GM23338 (cell line): ENCODE measurements around the gene ARHGAP4. TPM values are rescaled to one million over a fixed set of nuclear protein-coding genes. Genes with fewer than 3 reads are reported as not detected.

ENCODE experiments used
- ATAC-seq: fragments of 200-7000 bp; cut with Tn5 transposase; 3 replicates; pipeline ENCODE4 v1.9.1; 2020
- DNase-seq: peaks from one replicate; pipeline ENCODE4 v3.0.0-alpha.2; 2015; ENCODE audit warnings: low spot score
- H2AFZ ChIP-seq: fragments of 200-600 bp; sonication (generic); 2 replicates; pipeline ENCODE4 v1.8.0; 2016; ENCODE audit warnings: antibody characterized with exemption, mild to moderate bottlenecking, moderate library complexity
- H3F3A ChIP-seq: fragments of 200-600 bp; sonication (generic); replicated peaks from 2 replicates; pipeline ENCODE4 v1.8.0; 2017; ENCODE audit warnings: antibody characterized with exemption, mixed run types, low read depth
- H3K27ac ChIP-seq: fragments of 200-600 bp; sonication (generic); 2 replicates; pipeline ENCODE4 v1.6.1; 2016; ENCODE audit warnings: low read depth
- H3K27me3 ChIP-seq: fragments of 200-600 bp; sonication (generic); 2 replicates; pipeline ENCODE4 v1.8.0; 2016; ENCODE audit warnings: mild to moderate bottlenecking, mixed run types, moderate library complexity; ENCODE audit not compliant: insufficient read depth
- H3K36me3 ChIP-seq: fragments of 200-600 bp; sonication (generic); 2 replicates; pipeline ENCODE4 v1.8.0; 2016; ENCODE audit warnings: mild to moderate bottlenecking; ENCODE audit not compliant: insufficient read depth
- H3K4me1 ChIP-seq: fragments of 200-600 bp; sonication (generic); 2 replicates; pipeline ENCODE4 v1.8.0; 2016; ENCODE audit warnings: mild to moderate bottlenecking, moderate library complexity; ENCODE audit not compliant: insufficient read depth
- H3K4me2 ChIP-seq: fragments of 200-600 bp; sonication (generic); 2 replicates; pipeline ENCODE4 v1.7.1; 2017; ENCODE audit warnings: mixed run types
- H3K4me3 ChIP-seq: fragments of 200-600 bp; sonication (generic); 2 replicates; pipeline ENCODE4 v1.6.1; 2016; ENCODE audit warnings: mixed run types
- H3K79me2 ChIP-seq: fragments of 200-600 bp; sonication (generic); replicated peaks from 2 replicates; pipeline ENCODE4 v1.8.0; 2017; ENCODE audit warnings: mild to moderate bottlenecking; ENCODE audit not compliant: insufficient read depth
- H3K9me2 ChIP-seq: fragments of 200-600 bp; sonication (generic); 2 replicates; pipeline ENCODE4 v1.8.0; 2017; ENCODE audit not compliant: insufficient read depth
- H4K20me1 ChIP-seq: fragments of 200-600 bp; sonication (generic); replicated peaks from 2 replicates; pipeline ENCODE4 v1.8.0; 2017; ENCODE audit warnings: mild to moderate bottlenecking; ENCODE audit not compliant: insufficient read depth
- H3K27ac Mint-ChIP-seq: 2 replicates; pipeline ENCODE4 v1.8.0; 2020; ENCODE audit warnings: inconsistent platforms, mild to moderate bottlenecking, moderate library complexity, mixed read lengths
- H3K27me3 Mint-ChIP-seq: 3 replicates; pipeline ENCODE4 v1.8.0; 2022; ENCODE audit warnings: low read depth, mild to moderate bottlenecking, moderate library complexity, mixed read lengths, inconsistent platforms; ENCODE audit not compliant: insufficient read depth, poor library complexity
- H3K36me3 Mint-ChIP-seq: 3 replicates; pipeline ENCODE4 v1.8.0; 2021; ENCODE audit warnings: low read depth, mild to moderate bottlenecking, inconsistent platforms, moderate library complexity, mixed read lengths
- H3K4me1 Mint-ChIP-seq: 3 replicates; pipeline ENCODE4 v1.8.0; 2020; ENCODE audit warnings: mild to moderate bottlenecking, inconsistent platforms, mixed read lengths
- H3K4me3 Mint-ChIP-seq: 3 replicates; pipeline ENCODE4 v1.8.0; 2021; ENCODE audit warnings: moderate library complexity, mild to moderate bottlenecking, inconsistent platforms, mixed read lengths
- H3K9me3 Mint-ChIP-seq: 3 replicates; pipeline ENCODE4 v1.8.0; 2020; ENCODE audit warnings: moderate library complexity, mild to moderate bottlenecking, inconsistent platforms, mixed read lengths
- ETS1 ChIP-seq: IDR thresholded peaks from 2 replicates; pipeline ENCODE4 v1.6.1; 2016; ENCODE audit warnings: antibody characterized with exemption
- JUNB ChIP-seq: IDR thresholded peaks from one replicate; pipeline ENCODE4 v1.6.1; 2016; ENCODE audit warnings: antibody characterized with exemption; ENCODE audit not compliant: unreplicated experiment
- ZNF114 ChIP-seq: fragments of 250-450 bp; sonication (Bioruptor Pico); IDR thresholded peaks from 2 replicates; pipeline ENCODE4 v1.5.0; 2020; ENCODE audit warnings: mild to moderate bottlenecking, moderate library complexity
- polyA plus RNA-seq: library from polyadenylated mRNA; unstranded; fragments of >200 nt; fragmentation: Nextera tagmentation; extraction: Ambion mirVana; gene quantifications from 2 replicates; pipeline ENCODE4 v1.2.1, GENCODE V29; 2016
- total RNA-seq: library from RNA; depleted of rRNA; stranded (reverse); fragments of >200 nt; shearing (Covaris generic); gene quantifications from 2 replicates; pipeline ENCODE4 v1.2.3, GENCODE V29; 2014
- TF ChIP-seq, protein P1 (sequence below), 2 experiments: fragments of 200-600 bp in 1 of 2; sonication (generic) in 1 of 2; conservative IDR thresholded peaks; 2 replicates each; pipeline versions ENCODE4 v1.5.1 to v1.6.1; 2016 to 2017; ENCODE audit warnings: antibody characterized with exemption in 2 of 2, low read depth in 2 of 2, mild to moderate bottlenecking in 2 of 2, moderate library complexity in 1 of 2

The ARHGAP4 gene
- total and polyA plus RNA-seq, 2 experiments from 2014 or later: 21.5 to 59.5 TPM

DNA sequence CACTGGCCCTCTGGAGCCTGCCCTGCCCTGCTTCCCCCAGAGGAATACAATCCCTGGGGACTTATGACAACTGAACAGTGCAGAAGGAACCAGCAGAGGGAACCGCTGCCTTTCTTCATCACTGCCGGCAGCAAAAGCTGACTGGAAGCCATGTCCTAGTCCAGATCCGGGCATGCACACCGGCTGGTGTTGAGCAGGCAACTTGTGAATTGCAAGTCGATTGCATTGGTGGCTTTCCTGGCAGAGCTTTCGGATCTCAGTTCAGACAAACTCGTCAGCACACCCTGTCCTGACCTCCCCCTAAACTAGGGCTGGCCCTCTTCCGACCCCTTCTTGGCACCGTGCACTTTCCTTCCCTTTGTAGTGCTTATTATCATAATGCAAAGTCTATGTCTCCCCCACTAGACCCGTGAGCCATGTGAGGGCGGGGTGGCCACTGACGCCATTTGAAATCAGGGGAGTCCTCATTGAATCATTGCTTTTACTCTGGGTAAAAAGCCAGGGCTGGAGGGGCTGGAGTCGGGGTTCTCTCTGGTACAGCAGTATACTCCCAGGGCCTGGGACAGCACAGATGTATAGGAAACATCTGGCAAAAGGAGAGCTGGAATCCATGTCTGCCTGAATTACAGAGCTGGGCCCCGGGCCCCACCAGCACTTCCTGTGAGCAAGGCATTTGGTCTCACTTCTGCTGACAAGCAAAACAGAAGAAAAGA, 1.8 kb downstream of the ARHGAP4 start:
- Histone ChIP-seq H2AFZ (no peak overlapping the region), H3K4me3 (no peak overlapping the region), H3K4me1 (peaks cover 10% of the 10 kb centered on the region; the same call in 1 of the 2 replicates), H3K36me3 (no peaks in the 10 kb centered on the region), H3K9me2 (no peaks in the 10 kb centered on the region), H3K27ac (no peak overlapping the region), H3K79me2 (no peaks in the 10 kb centered on the region), H3K4me2 (0 out of 2 replicates have a peak overlapping the region, but pooled peaks have one; percentile 83), H3K27me3 (no peaks in the 10 kb centered on the region), H4K20me1 (no peaks in the 10 kb centered on the region), H3F3A (0 out of 2 replicates have a peak, but pooled peaks cover 4% of the 10 kb centered on the region)
- H3K4me3 Mint-ChIP-seq: peak overlapping the region; percentile 89; the same call in 2 of the 3 replicates
- ATAC-seq (no peak), DNase-seq (peak; percentile 41)
- no peak overlapping the region for H3K27ac Mint-ChIP-seq
- TF ChIP-seq, protein P1, sequence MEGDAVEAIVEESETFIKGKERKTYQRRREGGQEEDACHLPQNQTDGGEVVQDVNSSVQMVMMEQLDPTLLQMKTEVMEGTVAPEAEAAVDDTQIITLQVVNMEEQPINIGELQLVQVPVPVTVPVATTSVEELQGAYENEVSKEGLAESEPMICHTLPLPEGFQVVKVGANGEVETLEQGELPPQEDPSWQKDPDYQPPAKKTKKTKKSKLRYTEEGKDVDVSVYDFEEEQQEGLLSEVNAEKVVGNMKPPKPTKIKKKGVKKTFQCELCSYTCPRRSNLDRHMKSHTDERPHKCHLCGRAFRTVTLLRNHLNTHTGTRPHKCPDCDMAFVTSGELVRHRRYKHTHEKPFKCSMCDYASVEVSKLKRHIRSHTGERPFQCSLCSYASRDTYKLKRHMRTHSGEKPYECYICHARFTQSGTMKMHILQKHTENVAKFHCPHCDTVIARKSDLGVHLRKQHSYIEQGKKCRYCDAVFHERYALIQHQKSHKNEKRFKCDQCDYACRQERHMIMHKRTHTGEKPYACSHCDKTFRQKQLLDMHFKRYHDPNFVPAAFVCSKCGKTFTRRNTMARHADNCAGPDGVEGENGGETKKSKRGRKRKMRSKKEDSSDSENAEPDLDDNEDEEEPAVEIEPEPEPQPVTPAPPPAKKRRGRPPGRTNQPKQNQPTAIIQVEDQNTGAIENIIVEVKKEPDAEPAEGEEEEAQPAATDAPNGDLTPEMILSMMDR (conservative IDR thresholded peaks at IDR 0.05; ENCODE audit: low read depth in 2 of 2): peak; percentile 28 to 49
- TF ChIP-seq JUNB: no peak
- H3K27me3 Mint-ChIP-seq: peaks cover 10% of the 10 kb centered on the region
- peaks cover 26% of the 10 kb centered on the region for H3K4me1 Mint-ChIP-seq
- H3K36me3 Mint-ChIP-seq: peaks cover 3% of the 10 kb centered on the region; the same call in 1 of the 3 replicates
- no peaks in the 10 kb centered on the region; the same call in 2 of the 3 replicates for H3K9me3 Mint-ChIP-seq

DNA sequence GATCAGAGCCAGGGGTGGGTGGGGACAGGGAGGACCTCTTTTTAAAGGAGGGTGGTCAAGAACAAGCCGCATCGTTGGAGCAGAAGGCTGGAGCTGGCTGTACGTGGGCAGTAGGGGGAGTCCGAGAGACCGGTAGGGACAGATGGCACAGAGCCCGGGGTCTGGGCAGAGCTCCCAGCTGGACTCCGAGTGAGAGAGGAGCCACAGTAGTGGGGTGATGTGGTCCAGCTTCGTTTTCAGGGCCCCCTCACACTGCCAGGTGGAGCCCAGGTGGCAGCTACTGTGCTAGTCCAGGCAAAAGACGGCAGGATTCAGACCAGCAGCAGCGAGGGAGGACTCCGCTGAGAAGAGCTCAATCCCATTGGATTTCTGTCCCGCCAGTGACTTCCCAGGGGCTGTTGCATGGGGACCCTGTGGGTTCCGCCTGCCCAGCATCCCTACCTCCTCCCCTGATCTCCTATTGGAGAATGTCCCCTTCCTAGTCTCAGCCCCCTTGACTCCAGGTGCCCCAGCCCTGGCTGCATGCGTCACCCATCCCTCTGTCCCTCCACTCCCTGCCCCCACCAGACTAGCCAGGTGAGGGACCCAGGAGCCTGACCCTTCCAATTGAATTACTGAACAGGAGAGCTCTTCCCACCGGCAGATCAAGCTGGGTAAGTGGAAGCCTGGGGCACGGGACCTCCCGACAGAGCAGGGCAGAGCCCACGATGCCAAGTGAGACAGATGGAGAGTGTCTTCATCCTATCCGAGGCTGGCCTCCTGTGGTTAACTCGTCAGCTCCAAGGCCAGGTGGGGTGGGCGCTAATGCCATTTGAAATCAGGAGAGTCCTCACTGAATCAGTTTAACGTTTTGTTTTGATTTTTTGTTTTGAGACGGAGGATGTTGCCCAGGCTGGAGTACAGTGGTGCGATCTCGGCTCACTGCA, 2.9 kb downstream of the ARHGAP4 start:
- Histone ChIP-seq H3F3A (no peaks in the 10 kb centered on the region), H4K20me1 (no peaks in the 10 kb centered on the region), H3K36me3 (no peaks in the 10 kb centered on the region), H3K9me2 (no peaks in the 10 kb centered on the region), H2AFZ (no peak overlapping the region), H3K79me2 (no peaks in the 10 kb centered on the region), H3K27ac (no peak overlapping the region), H3K4me3 (no peak overlapping the region), H3K27me3 (no peaks in the 10 kb centered on the region), H3K4me1 (peaks cover 7% of the 10 kb centered on the region; the same call in 1 of the 2 replicates), H3K4me2 (no peak overlapping the region)
- DNase-seq (peak; percentile 32), ATAC-seq (peak; percentile 17)
- no peaks in the 10 kb centered on the region for H3K9me3 Mint-ChIP-seq
- peaks cover 20% of the 10 kb centered on the region for H3K4me1 Mint-ChIP-seq
- H3K4me3 Mint-ChIP-seq: no peak overlapping the region; the same call in 2 of the 3 replicates
- TF ChIP-seq ETS1: no peak
- TF ChIP-seq, protein P1 (conservative IDR thresholded peaks at IDR 0.05; ENCODE audit: low read depth in 2 of 2): peak in 1 of 2 experiments; percentile 44; a peak in 2 of 4 replicates
- no peak for TF ChIP-seq ZNF114 (CRISPR knock-in tag)
- peaks cover 7% of the 10 kb centered on the region for H3K27me3 Mint-ChIP-seq
- H3K27ac Mint-ChIP-seq: no peak overlapping the region
- H3K36me3 Mint-ChIP-seq: peaks cover 7% of the 10 kb centered on the region; the same call in 2 of the 3 replicates
